GM12801 (cell line): Measurements from ENCODE around the gene KANK3.

Experiments used
- CTCF ChIP-seq: IDR thresholded peaks from one replicate; pipeline ENCODE4 v1.5.1; 2011; ENCODE audit warnings: control low read depth; ENCODE audit not compliant: insufficient read length; ENCODE audit errors: extremely low read depth

The KANK3 gene

DNA sequence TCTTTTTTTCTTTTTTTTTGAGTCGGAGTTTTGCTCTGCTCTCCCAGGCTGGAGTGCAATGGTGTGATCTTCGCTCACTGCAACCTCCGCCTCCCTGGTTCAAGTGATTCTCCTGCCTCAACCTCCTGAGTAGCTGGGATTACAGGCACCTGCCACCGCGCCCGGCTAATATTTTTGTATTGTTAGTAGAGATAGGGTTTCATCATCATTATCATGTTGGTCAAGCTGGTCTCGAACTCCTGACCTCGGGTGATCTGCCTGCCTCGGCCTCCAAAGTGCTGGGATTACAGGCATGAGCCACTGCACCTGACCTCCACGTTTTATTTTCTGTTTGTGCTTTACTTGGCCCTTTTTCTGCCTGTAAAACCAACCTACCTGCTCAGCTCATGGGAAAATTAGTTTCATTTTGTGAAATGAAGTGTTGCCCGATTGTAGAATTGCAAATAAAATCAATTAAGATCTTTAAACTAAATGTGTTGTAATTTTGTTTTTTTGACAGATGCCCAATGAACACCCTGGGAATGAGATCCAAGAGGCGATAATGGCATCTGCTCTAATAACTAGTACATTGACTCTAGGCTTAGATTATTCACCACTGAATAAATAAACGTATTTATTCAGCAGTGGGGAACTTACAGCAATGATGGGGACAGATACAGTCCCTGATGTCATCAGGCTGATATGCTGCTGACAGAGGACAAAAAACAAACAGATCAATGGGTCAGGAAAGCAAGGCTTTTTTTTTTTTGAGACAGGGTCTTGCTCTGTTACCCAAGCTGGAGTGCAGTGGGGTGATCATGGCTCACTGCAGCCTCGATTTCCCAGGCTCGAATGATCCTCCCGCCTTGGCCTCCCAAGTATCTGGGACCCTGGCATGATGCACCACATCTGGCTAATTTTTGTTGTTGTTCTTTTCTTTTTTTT, 44.9 kb upstream of the KANK3 start:
- TF ChIP-seq CTCF = no peak

GRCh38 chr19:8386990-8387389, 43.9 kb upstream of the KANK3 start:
- no peak for TF ChIP-seq CTCF

GRCh38 chr19:8377598-8377997, 34.5 kb upstream of the KANK3 start:
- TF ChIP-seq CTCF = no peak

DNA sequence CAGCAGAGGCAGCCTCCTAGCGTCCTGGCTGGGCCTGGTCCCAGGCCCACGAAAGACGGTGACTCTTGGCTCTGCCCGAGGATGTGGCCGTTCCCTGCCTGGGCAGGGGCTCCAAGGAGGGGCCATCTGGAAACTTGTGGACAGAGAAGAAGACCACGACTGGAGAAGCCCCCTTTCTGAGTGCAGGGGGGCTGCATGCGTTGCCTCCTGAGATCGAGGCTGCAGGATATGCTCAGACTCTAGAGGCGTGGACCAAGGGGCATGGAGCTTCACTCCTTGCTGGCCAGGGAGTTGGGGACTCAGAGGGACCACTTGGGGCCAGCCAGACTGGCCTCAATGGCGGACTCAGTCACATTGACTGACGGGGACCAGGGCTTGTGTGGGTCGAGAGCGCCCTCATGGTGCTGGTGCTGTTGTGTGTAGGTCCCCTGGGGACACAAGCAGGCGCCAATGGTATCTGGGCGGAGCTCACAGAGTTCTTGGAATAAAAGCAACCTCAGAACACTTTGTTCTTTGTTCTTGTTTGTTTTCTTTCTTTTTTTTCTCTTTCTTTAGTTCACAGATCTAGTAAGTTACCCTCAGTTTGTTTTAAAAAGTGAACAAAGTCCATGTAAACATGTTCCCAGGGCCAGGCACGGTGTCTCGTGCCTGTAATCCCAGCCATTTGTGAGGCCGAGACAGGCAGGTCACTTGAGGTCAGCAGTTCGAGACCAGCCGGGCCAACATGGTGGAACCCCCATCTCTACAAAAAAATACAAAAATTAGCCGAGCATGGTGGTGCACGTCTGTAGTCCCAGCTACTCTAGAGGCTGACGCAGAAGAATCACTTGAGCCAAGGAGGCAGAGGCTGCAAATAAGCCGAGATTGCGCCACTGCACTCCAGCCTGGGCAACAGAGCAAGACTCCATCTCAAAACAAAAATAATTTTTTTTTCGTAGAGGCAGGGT, 31.1 kb upstream of the KANK3 start:
- TF ChIP-seq CTCF = no peak

GRCh38 chr19:8371011-8371804, 28.1 kb upstream of the KANK3 start:
- TF ChIP-seq CTCF = no peak

- TF ChIP-seq CTCF = no peak
Measured at GRCh38 chr19:8370176-8371010, 27.3 kb upstream of the KANK3 start.
